Neural cell (in vitro differentiated cells): Measurements from ENCODE around the gene AMZ2.

Experiments
- EZH2 ChIP-seq: fragments of 200-600, 300-800 bp; shearing (Covaris generic), sonication (generic); IDR thresholded peaks from 2 replicates; pipeline ENCODE4 v1.6.1; 2014; ENCODE audit warnings: antibody characterized with exemption, low read length, borderline replicate concordance, mild to moderate bottlenecking; ENCODE audit not compliant: insufficient read depth, poor library complexity, severe bottlenecking
- POLR2AphosphoS5 ChIP-seq: IDR thresholded peaks from 2 replicates; pipeline ENCODE4 v1.6.1; 2012
- TAF1 ChIP-seq: IDR thresholded peaks from 2 replicates; pipeline ENCODE4 v1.6.1; 2012; ENCODE audit warnings: low read depth
- TF ChIP-seq, protein P1 (sequence below): fragments of 450-650 bp; IDR thresholded peaks from 2 replicates; pipeline ENCODE4 v1.5.1; 2014; ENCODE audit warnings: antibody characterized with exemption, mild to moderate bottlenecking, moderate library complexity; ENCODE audit not compliant: poor library complexity, severe bottlenecking

DNA sequence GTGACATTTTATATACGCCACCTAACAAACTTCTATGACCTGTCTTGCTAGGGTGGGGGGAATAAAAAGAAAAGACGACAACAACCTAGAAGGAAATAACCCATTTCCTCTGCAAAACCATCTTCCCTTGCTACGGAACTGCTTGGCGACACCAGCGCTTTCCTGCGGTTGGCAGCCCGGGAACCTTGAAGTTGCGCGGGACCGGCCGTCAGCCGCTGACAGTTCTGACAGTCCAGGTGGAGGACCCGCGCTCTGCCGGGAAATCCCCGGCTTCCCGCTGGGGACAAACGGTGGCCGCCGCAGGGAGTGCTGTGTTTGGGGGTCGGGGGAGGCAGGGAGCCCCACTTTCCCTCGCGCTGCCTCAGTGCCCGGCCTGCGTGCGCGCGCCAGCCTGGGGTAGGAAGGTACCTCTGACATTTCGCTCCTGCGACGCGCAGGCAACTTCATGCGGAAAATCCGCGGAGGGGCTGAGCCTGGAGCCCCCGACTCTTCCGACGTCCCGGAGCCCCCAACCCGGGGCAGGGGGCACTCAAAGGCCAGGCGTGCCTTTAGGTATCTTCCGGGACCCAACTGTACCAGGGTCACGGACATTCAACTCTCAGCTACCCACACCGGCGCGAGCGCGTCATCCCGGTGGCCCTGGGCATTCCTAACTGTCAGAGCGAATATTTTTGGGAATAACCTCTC is 42.6 kb downstream of the AMZ2 start:
- TF ChIP-seq, protein P1, sequence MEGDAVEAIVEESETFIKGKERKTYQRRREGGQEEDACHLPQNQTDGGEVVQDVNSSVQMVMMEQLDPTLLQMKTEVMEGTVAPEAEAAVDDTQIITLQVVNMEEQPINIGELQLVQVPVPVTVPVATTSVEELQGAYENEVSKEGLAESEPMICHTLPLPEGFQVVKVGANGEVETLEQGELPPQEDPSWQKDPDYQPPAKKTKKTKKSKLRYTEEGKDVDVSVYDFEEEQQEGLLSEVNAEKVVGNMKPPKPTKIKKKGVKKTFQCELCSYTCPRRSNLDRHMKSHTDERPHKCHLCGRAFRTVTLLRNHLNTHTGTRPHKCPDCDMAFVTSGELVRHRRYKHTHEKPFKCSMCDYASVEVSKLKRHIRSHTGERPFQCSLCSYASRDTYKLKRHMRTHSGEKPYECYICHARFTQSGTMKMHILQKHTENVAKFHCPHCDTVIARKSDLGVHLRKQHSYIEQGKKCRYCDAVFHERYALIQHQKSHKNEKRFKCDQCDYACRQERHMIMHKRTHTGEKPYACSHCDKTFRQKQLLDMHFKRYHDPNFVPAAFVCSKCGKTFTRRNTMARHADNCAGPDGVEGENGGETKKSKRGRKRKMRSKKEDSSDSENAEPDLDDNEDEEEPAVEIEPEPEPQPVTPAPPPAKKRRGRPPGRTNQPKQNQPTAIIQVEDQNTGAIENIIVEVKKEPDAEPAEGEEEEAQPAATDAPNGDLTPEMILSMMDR, result no peak
- TF ChIP-seq POLR2AphosphoS5 (no peak), EZH2 (no peak), TAF1 (peak; percentile 46)
